GM12878 (cell line): ENCODE measurements around the gene ARID5B. TPM values are rescaled to one million over a fixed set of nuclear protein-coding genes. Genes with fewer than 3 reads are reported as not detected.

ENCODE experiments used
- ATAC-seq: fragments of 200-7000 bp; cut with Tn5 transposase; 3 replicates; pipeline ENCODE4 v1.9.1; 2020; ENCODE audit warnings: mild to moderate bottlenecking, moderate library complexity
- BruUV-seq: library from RNA; stranded (reverse); fragments of 400-500 nt; replicated peaks from 2 replicates; lab custom pipeline; 2021; lab: Mats Ljungman, UMichigan
- CTCF ChIA-PET: fragments of 300-600 bp; sonication (Branson Sonifier 250); formaldehyde crosslinking; extraction: SDS; loops from one replicate; lab custom pipeline; 2021; ENCODE audit warnings: inconsistent platforms; lab: Yijun Ruan, JAX
- POLR2A ChIA-PET: fragments of 350-600 bp; formaldehyde crosslinking; extraction: SDS; loops from one replicate; lab custom pipeline; 2021; ENCODE audit warnings: inconsistent platforms; lab: Charles Lee
- RAD21 ChIA-PET: fragments of 300-600 bp; sonication (Branson Sonifier 250); formaldehyde crosslinking; loops from one replicate; lab custom pipeline; 2023; ENCODE audit warnings: antibody characterized with exemption; ENCODE audit not compliant: unreplicated experiment; lab: Charles Lee
- SMC1A ChIA-PET: fragments of 300-600 bp; sonication (Branson Sonifier 250); formaldehyde crosslinking; loops from one replicate; lab custom pipeline; 2023; ENCODE audit not compliant: unreplicated experiment, uncharacterized antibody; lab: Charles Lee
- DNase-seq: peaks from one replicate; pipeline ENCODE4 v3.0.0-alpha.2; 2011; ENCODE audit warnings: low read depth, low spot score
- FAIRE-seq: peaks from 3 replicates; lab custom pipeline; 2011; peaks lifted over from hg19 to GRCh38; lab: Jason Lieb, UNC
- H2AFZ ChIP-seq: 2 replicates; pipeline ENCODE4 v1.6.0; 2011; ENCODE audit warnings: low read depth, low read length, control low read depth; ENCODE audit not compliant: control insufficient read depth
- H3K27ac ChIP-seq: 2 replicates; pipeline ENCODE4 v1.5.1; 2011; ENCODE audit warnings: control low read depth; ENCODE audit not compliant: control insufficient read depth, insufficient read depth
- H3K27me3 ChIP-seq, 2 experiments: replicated peaks in 1 of 2; 2 replicates each; pipeline versions ENCODE4 v1.6.0 to v1.6.1; 2011; ENCODE audit warnings: low read length in 1 of 2; ENCODE audit not compliant: control insufficient read depth in 2 of 2, insufficient read depth in 2 of 2
- H3K36me3 ChIP-seq, 2 experiments: 2 replicates each; pipeline ENCODE4 v1.5.1; 2011; ENCODE audit warnings: low read length in 1 of 2; ENCODE audit not compliant: control insufficient read depth in 2 of 2, insufficient read depth in 2 of 2
- H3K4me1 ChIP-seq: 2 replicates; pipeline ENCODE4 v1.6.1; 2011; ENCODE audit warnings: mild to moderate bottlenecking, low read length, moderate library complexity, mixed read lengths; ENCODE audit not compliant: control insufficient read depth, insufficient read depth
- H3K4me2 ChIP-seq: 2 replicates; pipeline ENCODE4 v1.6.0; 2011; ENCODE audit warnings: control low read depth; ENCODE audit not compliant: control insufficient read depth, insufficient read depth
- H3K4me3 ChIP-seq: fragments of 200-600 bp; sonication (generic); 2 replicates; pipeline ENCODE4 v1.5.1; 2016
- H3K79me2 ChIP-seq: 2 replicates; pipeline ENCODE4 v1.6.0; 2011; ENCODE audit warnings: low read length; ENCODE audit not compliant: control insufficient read depth, insufficient read depth
- H3K9ac ChIP-seq: 2 replicates; pipeline ENCODE4 v1.8.0; 2011; ENCODE audit warnings: low read length, control low read depth, mixed read lengths; ENCODE audit not compliant: control insufficient read depth, insufficient read depth
- H3K9me3 ChIP-seq: replicated peaks from 3 replicates; pipeline ENCODE4 v1.5.1; 2011; ENCODE audit warnings: mild to moderate bottlenecking, low read length; ENCODE audit not compliant: control insufficient read depth, insufficient read depth
- H4K20me1 ChIP-seq: 2 replicates; pipeline ENCODE4 v1.6.0; 2011; ENCODE audit not compliant: control insufficient read depth, insufficient read depth
- ATF7 ChIP-seq: fragments of 450-650 bp; IDR thresholded peaks from 2 replicates; pipeline ENCODE4 v1.6.1; 2016; ENCODE audit warnings: low read depth, mild to moderate bottlenecking
- BCL11A ChIP-seq: IDR thresholded peaks from 2 replicates; pipeline ENCODE4 v1.6.1; 2011; ENCODE audit warnings: low read depth, low read length
- CBFB ChIP-seq: IDR thresholded peaks from 2 replicates; pipeline ENCODE4 v1.6.1; 2016; ENCODE audit warnings: antibody characterized with exemption, low read depth
- HSF1 ChIP-seq: fragments of 150-350 bp; IDR thresholded peaks from 2 replicates; pipeline ENCODE4 v1.6.1; 2014; ENCODE audit warnings: mild to moderate bottlenecking, low read depth, low read length
- IKZF1 ChIP-seq: fragments of 450-650 bp; conservative IDR thresholded peaks from 2 replicates; pipeline ENCODE4 v1.6.1; 2017; ENCODE audit warnings: antibody characterized with exemption, mild to moderate bottlenecking
- IRF4 ChIP-seq: IDR thresholded peaks from 2 replicates; pipeline ENCODE4 v1.6.1; 2011; ENCODE audit warnings: low read depth, low read length
- JUNB ChIP-seq: IDR thresholded peaks from 2 replicates; pipeline ENCODE4 v1.6.1; 2016; ENCODE audit warnings: antibody characterized with exemption, mild to moderate bottlenecking
- JUND ChIP-seq: IDR thresholded peaks from 2 replicates; pipeline ENCODE4 v1.6.1; 2012; ENCODE audit warnings: low read depth, mild to moderate bottlenecking, low read length, improper control_type of control experiment, moderate library complexity
- LARP7 ChIP-seq: fragments of 450-650 bp; IDR thresholded peaks from 2 replicates; pipeline ENCODE4 v1.6.1; 2017; ENCODE audit warnings: mild to moderate bottlenecking
- MEF2B ChIP-seq: fragments of 450-650 bp; IDR thresholded peaks from 2 replicates; pipeline ENCODE4 v1.6.1; 2018; ENCODE audit warnings: mild to moderate bottlenecking, moderate library complexity; ENCODE audit not compliant: partially characterized antibody, poor library complexity, severe bottlenecking
- MTA2 ChIP-seq: fragments of 450-650 bp; IDR thresholded peaks from 2 replicates; pipeline ENCODE4 v1.6.1; 2016; ENCODE audit warnings: low read depth, mild to moderate bottlenecking, moderate library complexity
- NBN ChIP-seq: fragments of 450-650 bp; IDR thresholded peaks from 2 replicates; pipeline ENCODE4 v1.6.1; 2016
- NFIC ChIP-seq: IDR thresholded peaks from 2 replicates; pipeline ENCODE4 v1.6.1; 2012; ENCODE audit warnings: low read depth, mild to moderate bottlenecking, inconsistent platforms, low read length, moderate library complexity
- NFXL1 ChIP-seq: fragments of 450-650 bp; IDR thresholded peaks from 2 replicates; pipeline ENCODE4 v1.6.1; 2017; ENCODE audit warnings: antibody characterized with exemption, mild to moderate bottlenecking, borderline replicate concordance
- NRF1 ChIP-seq: conservative IDR thresholded peaks from 2 replicates; pipeline ENCODE4 v1.6.1; 2011; ENCODE audit warnings: mild to moderate bottlenecking, low read depth, low read length, improper control_type of control experiment
- PBX3 ChIP-seq: IDR thresholded peaks from 2 replicates; pipeline ENCODE4 v1.6.1; 2011; ENCODE audit warnings: mild to moderate bottlenecking, low read depth, low read length, moderate library complexity; ENCODE audit not compliant: insufficient replicate concordance
- RB1 ChIP-seq: fragments of 450-650 bp; formaldehyde crosslinking; IDR thresholded peaks from 2 replicates; pipeline ENCODE4 v1.6.1; 2017; ENCODE audit warnings: mild to moderate bottlenecking, borderline replicate concordance
- RUNX3 ChIP-seq: IDR thresholded peaks from 2 replicates; pipeline ENCODE4 v1.6.1; 2012; ENCODE audit warnings: low read length, inconsistent platforms
- SMARCA5 ChIP-seq: fragments of 450-650 bp; IDR thresholded peaks from 2 replicates; pipeline ENCODE4 v1.6.1; 2017; ENCODE audit warnings: mild to moderate bottlenecking
- SRF ChIP-seq, 2 experiments: IDR thresholded peaks; 2 replicates each; pipeline ENCODE4 v1.6.1; 2011; ENCODE audit warnings: low read depth in 2 of 2, low read length in 2 of 2, mild to moderate bottlenecking in 1 of 2, moderate library complexity in 1 of 2
- TCF7 ChIP-seq: IDR thresholded peaks from 2 replicates; pipeline ENCODE4 v1.6.1; 2014; ENCODE audit warnings: antibody characterized with exemption, borderline replicate concordance
- ZNF207 ChIP-seq: fragments of 450-650 bp; IDR thresholded peaks from 2 replicates; pipeline ENCODE4 v1.6.1; 2014; ENCODE audit warnings: antibody characterized with exemption, mild to moderate bottlenecking, borderline replicate concordance
- ZNF384 ChIP-seq: IDR thresholded peaks from 2 replicates; pipeline ENCODE4 v1.6.1; 2012; ENCODE audit warnings: low read depth, mild to moderate bottlenecking, low read length, improper control_type of control experiment, borderline replicate concordance
- ZZZ3 ChIP-seq: IDR thresholded peaks from 2 replicates; pipeline ENCODE4 v1.6.1; 2011; ENCODE audit warnings: low read depth; ENCODE audit not compliant: control insufficient read depth, insufficient read length
- WGBS: methylation state at CpG from one replicate; pipeline ENCODE4 v1.1.6; 2016; ENCODE audit warnings: low lambda C conversion rate; ENCODE audit not compliant: insufficient replicate concordance, insufficient coverage; ENCODE audit errors: missing lambda C conversion rate; 5-methylcytosine and 5-hydroxymethylcytosine counted together
- in situ Hi-C: fragments of 300-500 bp; cut with MboI; formaldehyde crosslinking; loops from 9 replicates; pipeline ENCODE4 v1.14.3; 2018; ENCODE audit warnings: mixed read lengths
- intact Hi-C: fragments of 100-400 bp; cut with micrococcal nuclease; formaldehyde crosslinking; loops from one replicate; pipeline ENCODE4 v1.14.2; 2022; ENCODE audit not compliant: unreplicated experiment
- polyA plus RNA-seq, 11 experiments: library from polyadenylated mRNA; depleted of rRNA in 4 of 11; unstranded in 6 of 11; stranded (reverse) in 5 of 11; fragments of >200 nt; fragmentation: Nextera tagmentation in 4 of 11; fragmentation: Illumina TruSeq in 1 of 11; extraction: Ambion mirVana in 4 of 11; extraction: Trizol in 1 of 11; gene quantifications; 1 replicate in 1 of 11; 2 replicates in 10 of 11; pipeline versions ENCODE4 v1.2.1 to v1.2.3, GENCODE V29; 2011 to 2016; ENCODE audit warnings: inconsistent platforms in 2 of 11, missing spikeins in 2 of 11, low read depth in 1 of 11
- total RNA-seq, 4 experiments: library from RNA; depleted of rRNA in 3 of 4; stranded (reverse); fragments of >200 nt in 3 of 4; fragmentation: Illumina TruSeq in 1 of 4; extraction: Trizol in 1 of 4; gene quantifications; 2 replicates each; pipeline versions ENCODE4 v1.2.1 to v1.2.3, GENCODE V29; 2013 to 2021

Gene ARID5B
- total and polyA plus RNA-seq, 10 of the 15 experiments (the other 5 are each of a cell fraction or from before 2014, with no cell fraction given) = 2.7 to 8.5 (median 6.1) TPM

- H3K27me3 ChIP-seq = no peaks in the 10 kb centered on the region
- H3K4me2 ChIP-seq = peak overlapping the region; percentile 99
- no peaks in the 10 kb centered on the region for H4K20me1 ChIP-seq
- FAIRE-seq (no peak), ATAC-seq (peak; percentile 70), DNase-seq (peak; percentile 55)
- TSS peak; percentile 54 for BruUV-seq
- intact Hi-C loops (loop anchor here (5.0 kb wide), 3 partner anchors 59 to 141 kb away; no protein-coding TSS in a partner anchor), in situ Hi-C loops (loop anchor here (5.0 kb wide), 2 partner anchors 144 to 196 kb away; partner anchors contain the start of gene ARID5B)
- POLR2A ChIA-PET = no interaction called here
- peaks cover 78% of the 10 kb centered on the region for H3K79me2 ChIP-seq
- H3K4me1 ChIP-seq = peaks cover 68% of the 10 kb centered on the region
- SMC1A ChIA-PET = interaction anchor here (0.7 to 2.1 kb wide), 10 partner anchors 8 to 285 kb away, joined by 3 to 9 read pairs (median 4); no protein-coding TSS in a partner anchor
- 0% methylated on average over 4 of the region's 4 CpGs for WGBS
- H2AFZ ChIP-seq = no peak overlapping the region
- RAD21 ChIA-PET = interaction anchor here (0.6 to 2.0 kb wide), 8 partner anchors 8 to 897 kb away, joined by 3 to 7 read pairs (median 4); no protein-coding TSS in a partner anchor
- H3K27ac ChIP-seq = peak overlapping the region; percentile 93
- no peaks in the 10 kb centered on the region; the same call in 1 of the 3 replicates for H3K9me3 ChIP-seq
- CTCF ChIA-PET = interaction anchor here (1.2 to 3.2 kb wide), 3 partner anchors 8 to 198 kb away, joined by 3 to 22 read pairs (median 6); no protein-coding TSS in a partner anchor
- H3K36me3 ChIP-seq = no peaks in the 10 kb centered on the region
- H3K4me3 ChIP-seq = peak overlapping the region; percentile 68; the same call in 1 of the 2 replicates
- H3K9ac ChIP-seq = peak overlapping the region; percentile 56
- no peak for TF ChIP-seq NFXL1
- no peak for TF ChIP-seq ZNF207
- TF ChIP-seq ZZZ3 = no peak
- TF ChIP-seq NFIC = 0 out of 2 replicates have a peak, but pooled peaks have one; percentile 4
- no peak for TF ChIP-seq JUNB
- TF ChIP-seq BCL11A = 0 out of 2 replicates have a peak, but pooled peaks have one; percentile 25
- no peak for TF ChIP-seq SMARCA5
- no peak for TF ChIP-seq SRF (IDR thresholded peaks at IDR 0.05; ENCODE audit: low read depth in 2 of 2, low read length in 2 of 2)
- no peak for TF ChIP-seq LARP7
- peak; percentile 76 for TF ChIP-seq RUNX3
- TF ChIP-seq TCF7 = no peak
- TF ChIP-seq HSF1 = no peak
- no peak for TF ChIP-seq JUND
- TF ChIP-seq NRF1 = no peak
- no peak for TF ChIP-seq IRF4
- peak; percentile 92 for TF ChIP-seq ZNF384
- TF ChIP-seq CBFB = no peak
- peak; percentile 72 for TF ChIP-seq MTA2
- TF ChIP-seq NBN = peak; percentile 64; the same call in 1 of the 2 replicates
- TF ChIP-seq ATF7 = peak; percentile 67; the same call in 1 of the 2 replicates
- TF ChIP-seq MEF2B = peak; percentile 84
- TF ChIP-seq IKZF1 = no peak
- TF ChIP-seq PBX3 = peak; percentile 5
- no peak for TF ChIP-seq RB1
Measured at GRCh38 chr10:62046522-62047227, 145.2 kb downstream of the ARID5B start.
